ENCODE measurements around the gene CFD. TPM values are rescaled to one million over a fixed set of nuclear protein-coding genes. Genes with fewer than 3 reads are reported as not detected.
A peak's percentile ranks its signal among the peaks of the same experiment; 100 is the strongest.

The CFD gene
- total RNA-seq, 1 donor from 2014 or later, result 1,680 TPM

DNA sequence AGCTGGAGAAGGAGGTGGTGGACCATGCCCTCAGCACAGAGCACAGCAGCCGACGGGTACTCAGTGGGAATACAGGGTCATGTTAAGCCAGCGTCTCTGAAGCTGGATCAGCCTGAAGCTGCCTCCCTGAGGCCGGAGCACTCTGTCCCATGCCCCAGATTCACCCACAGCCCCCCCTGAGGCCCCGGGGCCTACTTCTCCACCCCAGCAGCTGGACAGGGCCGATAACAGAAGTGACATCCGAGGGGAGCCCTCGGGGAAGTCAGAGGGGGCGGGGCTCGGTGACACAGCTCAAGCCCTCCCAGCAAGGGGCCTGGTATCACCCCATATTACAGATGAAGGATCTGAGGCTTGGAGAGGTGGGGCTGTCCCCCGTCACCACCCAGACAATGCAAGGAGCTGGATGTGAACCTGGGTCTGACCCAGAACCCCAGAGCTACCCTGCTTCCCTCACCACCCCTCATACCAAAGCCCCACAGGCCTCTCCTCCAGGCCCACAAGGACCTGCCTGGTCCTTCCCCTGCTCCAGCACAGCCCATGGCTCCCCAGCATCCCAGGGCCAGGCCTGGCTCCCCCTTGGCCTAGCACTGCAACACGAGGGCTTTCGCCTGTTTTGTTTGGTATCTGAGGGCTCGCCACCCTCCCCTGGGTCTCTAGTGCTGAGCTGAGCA, 47.9 kb downstream of the CFD start:
- H3K9me3 ChIP-seq, result no peaks in the 10 kb centered on the region
- intact Hi-C loops (cut with DNase I), result no loop called here
- H3K27me3 ChIP-seq, result no peaks in the 10 kb centered on the region
- no peaks in the 10 kb centered on the region for H3K4me1 ChIP-seq
- H3K27ac ChIP-seq, result no peak overlapping the region
- H3K36me3 ChIP-seq, result no peaks in the 10 kb centered on the region
- no peak for DNase-seq (ENCODE audit: low spot score in 2 of 2)
- no peak overlapping the region for H3K4me3 ChIP-seq
- TF ChIP-seq, protein P1, sequence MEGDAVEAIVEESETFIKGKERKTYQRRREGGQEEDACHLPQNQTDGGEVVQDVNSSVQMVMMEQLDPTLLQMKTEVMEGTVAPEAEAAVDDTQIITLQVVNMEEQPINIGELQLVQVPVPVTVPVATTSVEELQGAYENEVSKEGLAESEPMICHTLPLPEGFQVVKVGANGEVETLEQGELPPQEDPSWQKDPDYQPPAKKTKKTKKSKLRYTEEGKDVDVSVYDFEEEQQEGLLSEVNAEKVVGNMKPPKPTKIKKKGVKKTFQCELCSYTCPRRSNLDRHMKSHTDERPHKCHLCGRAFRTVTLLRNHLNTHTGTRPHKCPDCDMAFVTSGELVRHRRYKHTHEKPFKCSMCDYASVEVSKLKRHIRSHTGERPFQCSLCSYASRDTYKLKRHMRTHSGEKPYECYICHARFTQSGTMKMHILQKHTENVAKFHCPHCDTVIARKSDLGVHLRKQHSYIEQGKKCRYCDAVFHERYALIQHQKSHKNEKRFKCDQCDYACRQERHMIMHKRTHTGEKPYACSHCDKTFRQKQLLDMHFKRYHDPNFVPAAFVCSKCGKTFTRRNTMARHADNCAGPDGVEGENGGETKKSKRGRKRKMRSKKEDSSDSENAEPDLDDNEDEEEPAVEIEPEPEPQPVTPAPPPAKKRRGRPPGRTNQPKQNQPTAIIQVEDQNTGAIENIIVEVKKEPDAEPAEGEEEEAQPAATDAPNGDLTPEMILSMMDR (IDR thresholded peaks at IDR 0.05), result no peak

DNA sequence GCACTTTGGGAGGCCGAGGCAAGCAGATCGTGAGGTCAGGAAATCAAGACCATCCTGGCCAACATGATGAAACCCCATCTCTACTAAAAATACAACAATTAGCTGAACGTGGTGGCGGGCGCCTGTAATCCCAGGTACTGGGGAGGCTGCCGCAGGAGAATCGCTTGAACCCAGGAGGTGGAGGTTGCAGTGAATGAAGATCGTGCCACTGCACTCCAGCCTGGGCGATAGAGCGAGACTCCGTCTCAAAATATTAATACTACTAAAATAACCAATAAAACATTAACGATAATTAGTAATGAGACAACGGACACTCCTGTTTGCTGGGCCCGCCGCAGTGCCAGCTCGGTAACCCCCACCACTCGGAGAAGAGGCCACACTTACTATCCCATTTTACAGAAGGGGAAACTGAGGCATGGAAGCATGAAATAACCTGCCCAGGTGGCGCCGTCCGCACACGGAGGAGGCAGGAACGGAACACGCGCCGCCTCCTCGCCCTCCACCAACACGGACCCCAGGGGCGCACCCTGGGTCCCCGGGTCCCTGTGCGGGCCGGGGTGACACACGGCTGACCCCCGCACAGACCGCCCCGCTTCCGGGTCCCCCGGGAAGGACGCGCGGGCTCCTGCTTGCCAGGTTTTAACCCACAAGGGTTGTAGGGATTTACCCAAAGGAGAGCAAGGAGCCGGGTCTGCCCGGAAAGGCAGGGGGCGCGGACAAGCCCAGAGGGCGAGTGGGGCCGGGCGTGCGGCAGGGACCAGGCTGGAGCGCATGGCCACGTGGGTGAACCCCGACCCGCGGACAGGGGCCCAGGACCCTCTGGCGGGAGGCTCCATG, 52.0 kb downstream of the CFD start:
- Histone ChIP-seq H3K36me3 (no peaks in the 10 kb centered on the region), H3K27ac (peak overlapping the region in 1 of 2 donors; percentile 7), H3K9me3 (no peaks in the 10 kb centered on the region), H3K4me1 (peaks cover 0 to 7% of the 10 kb centered on the region in 2 donors), H3K27me3 (no peaks in the 10 kb centered on the region), H3K4me3 (peak overlapping the region in 1 of 2 donors; percentile 2)
- TF ChIP-seq, protein P1 (IDR thresholded peaks at IDR 0.05), result no peak
- no peak for DNase-seq (ENCODE audit: low spot score in 2 of 2)
- intact Hi-C loops (cut with DNase I), result loop anchor here (5.0 kb wide), 1 partner anchor 114 kb away; the partner anchor contains the start of gene PTBP1

DNA sequence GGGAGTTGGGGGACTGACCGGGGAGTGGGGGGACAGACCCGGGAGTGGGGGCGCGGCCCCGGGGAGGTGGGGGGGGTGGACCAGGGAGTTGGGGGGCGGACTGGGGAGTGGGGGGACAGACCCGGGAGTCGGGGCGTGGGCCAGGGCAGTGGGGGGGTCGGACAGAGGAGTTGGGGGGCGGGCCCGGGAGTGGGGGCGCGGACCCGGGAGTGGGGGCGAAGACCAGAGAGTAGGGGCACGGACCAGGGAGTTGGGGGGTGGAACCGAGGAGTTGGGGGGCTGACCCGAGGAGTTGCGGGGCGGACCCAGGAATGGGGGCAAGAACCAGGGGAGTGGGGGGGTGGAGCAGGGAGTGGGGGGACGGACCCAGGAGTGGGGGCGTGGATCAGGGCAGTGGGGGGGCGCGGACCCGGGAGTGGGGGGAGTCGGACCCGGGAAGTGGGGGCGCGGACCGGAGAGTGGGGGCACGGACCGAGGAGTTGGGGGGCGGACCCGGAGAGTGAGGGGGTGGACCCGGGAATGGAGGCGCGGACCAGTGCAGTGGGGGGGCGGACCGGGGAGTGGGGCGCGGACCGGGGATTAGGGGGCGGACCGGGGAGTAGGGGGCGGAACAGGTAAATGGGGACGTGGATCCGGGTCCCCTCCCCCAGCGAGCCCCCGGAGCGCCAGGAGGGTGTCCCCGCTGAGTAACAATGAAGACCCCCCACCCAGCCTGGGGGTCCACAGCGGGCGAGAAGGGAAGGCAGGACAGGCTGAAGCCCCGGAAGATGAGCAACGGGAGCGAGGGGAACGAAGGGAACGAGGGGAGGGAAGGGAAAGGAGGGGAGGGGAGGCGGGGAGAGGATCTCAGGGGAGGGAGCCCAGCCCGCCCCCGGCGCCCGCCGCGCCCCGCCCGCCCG, 53.0 kb downstream of the CFD start:
- DNase-seq (ENCODE audit: low spot score in 2 of 2), result no peak
- TF ChIP-seq, protein P1 (IDR thresholded peaks at IDR 0.05), result no peak
- peak overlapping the region; percentile 74 to 79 for H3K27ac ChIP-seq
- H3K27me3 ChIP-seq, result peaks cover 7% of the 10 kb centered on the region
- H3K4me1 ChIP-seq, result peaks cover 2 to 12% of the 10 kb centered on the region in 2 donors
- no peaks in the 10 kb centered on the region for H3K9me3 ChIP-seq
- H3K36me3 ChIP-seq, result no peaks in the 10 kb centered on the region
- intact Hi-C loops (cut with DNase I), result loop anchor here (1.0 to 5.0 kb wide), 2 partner anchors 19 to 115 kb away; partner anchors contain the start of genes MED16, PTBP1 and RNU6-9
- peak overlapping the region; percentile 93 to 95 for H3K4me3 ChIP-seq

Other genes starting within 250 kb of the CFD start
- 26.8 TPM for gene POLRMT, start 226.1 kb upstream of the CFD start, total RNA-seq
- not detected for gene FGF22, start 219.8 kb upstream of the CFD start, total RNA-seq
- gene RNF126, start 196.4 kb upstream of the CFD start, total RNA-seq, result 39.0 TPM
- gene FSTL3, start 183.3 kb upstream of the CFD start, total RNA-seq, result 541 TPM
- not detected for gene PRSS57, start 164.2 kb upstream of the CFD start, total RNA-seq
- 107 TPM for gene PALM, start 150.7 kb upstream of the CFD start, total RNA-seq
- gene MISP, start 108.6 kb upstream of the CFD start, total RNA-seq, result not detected
- 210 TPM for gene PTBP1, start 62.2 kb upstream of the CFD start, total RNA-seq
- gene PLPPR3, start 37.7 kb upstream of the CFD start, total RNA-seq, result not detected
- gene AZU1, start 31.8 kb upstream of the CFD start, total RNA-seq, result not detected
- gene PRTN3, start 18.7 kb upstream of the CFD start, total RNA-seq, result not detected
- gene ELANE, start 7.4 kb upstream of the CFD start, total RNA-seq, result not detected
- gene MED16, start 33.5 kb downstream of the CFD start, total RNA-seq, result 73.2 TPM
- not detected for gene RNU6-9, start 33.8 kb downstream of the CFD start, total RNA-seq
- 81.5 TPM for gene R3HDM4, start 53.6 kb downstream of the CFD start, total RNA-seq
- gene KISS1R, start 57.7 kb downstream of the CFD start, total RNA-seq, result not detected
- gene ARID3A, start 66.4 kb downstream of the CFD start, total RNA-seq, result 55.3 TPM
- 65.7 TPM for gene WDR18, start 124.7 kb downstream of the CFD start, total RNA-seq
- gene GRIN3B, start 140.8 kb downstream of the CFD start, total RNA-seq, result not detected
- gene TMEM259, start 161.5 kb downstream of the CFD start, total RNA-seq, result 452 TPM
- not detected for gene RNU6-2, start 161.9 kb downstream of the CFD start, total RNA-seq
- 79.1 TPM for gene CNN2, start 166.9 kb downstream of the CFD start, total RNA-seq
- 96.6 TPM for gene ABCA7, start 180.4 kb downstream of the CFD start, total RNA-seq
- 66.5 TPM for gene ARHGAP45, start 207.5 kb downstream of the CFD start, total RNA-seq
- 72.1 TPM for gene POLR2E, start 235.7 kb downstream of the CFD start, total RNA-seq
- gene GPX4, start 244.3 kb downstream of the CFD start, total RNA-seq, result 348 TPM